Mammary epithelial cell (primary cell): Measurements from ENCODE around the gene CIZ1.

Source experiments
- CTCF ChIP-seq, 2 donors: IDR thresholded peaks in 1 of 2; conservative IDR thresholded peaks in 1 of 2; 2 replicates each; pipeline ENCODE4 v1.5.1; 2011 to 2012; ENCODE audit warnings: inconsistent platforms in 2 of 2, low read length in 2 of 2, mild to moderate bottlenecking in 2 of 2, control low read depth in 1 of 2, low read depth in 1 of 2; ENCODE audit not compliant: insufficient read depth in 1 of 2; ENCODE audit errors: extremely low read depth in 1 of 2
- EZH2 ChIP-seq: IDR thresholded peaks from 2 replicates; pipeline ENCODE4 v1.6.1; 2012; ENCODE audit warnings: low read length, inconsistent platforms, borderline replicate concordance

GRCh38 chr9:128208386-128208785 is 17.0 kb upstream of the CIZ1 start:
- TF ChIP-seq CTCF (conservative IDR thresholded peaks at IDR 0.05 in 1 of 2, IDR thresholded peaks at IDR 0.05 in 1 of 2; ENCODE audit: extremely low read depth in 1 of 2, insufficient read depth in 1 of 2, low read depth in 1 of 2, low read length in 2 of 2) = no peak
- TF ChIP-seq EZH2 = no peak
